ENCODE measurements around the gene NOP9. TPM values are rescaled to one million over a fixed set of nuclear protein-coding genes. Genes with fewer than 3 reads are reported as not detected.

NOP9 gene
- 3.4 and 5.3 TPM in 2 replicates for polyA plus RNA-seq

GRCh38 chr14:24299255-24300191 lies at the start of gene NOP9, which contains the start of gene DHRS1:
Gene NOP9, plus strand, starts transcription at chr14:24299850. Its CDS starts 105 bp downstream, at chr14:24299955.
Gene DHRS1, minus strand, starts transcription at chr14:24299780. Its CDS starts 674 bp downstream, at chr14:24299106.

GRCh38 chr14:24262821-24263733 lies 36.6 kb upstream of the NOP9 start, which contains the start of gene TGM1:
Gene TGM1, minus strand, starts transcription at chr14:24263177. Its CDS starts 825 bp downstream, at chr14:24262352.

GRCh38 chr14:24271134-24271833 lies 28.4 kb upstream of the NOP9 start, which contains the start of gene RABGGTA:
Gene RABGGTA, minus strand, starts transcription at chr14:24271597. Its CDS starts 482 bp downstream, at chr14:24271115.

GRCh38 chr14:24307575-24308341 lies 8.1 kb downstream of the NOP9 start, which contains the start of gene CIDEB:
Gene CIDEB, minus strand, starts transcription at chr14:24307977. Its CDS starts 119 bp downstream, at chr14:24307858.

GRCh38 chr14:24309538-24310264 lies 10.1 kb downstream of the NOP9 start, which contains the start of gene LTB4R2:
Gene LTB4R2, plus strand, starts transcription at chr14:24310140. Its CDS starts 525 bp downstream, at chr14:24310665.

GRCh38 chr14:24310646-24311604 lies 11.3 kb downstream of the NOP9 start, which contains the start of gene LTB4R:
Gene LTB4R, plus strand, starts transcription at chr14:24311502. Its CDS starts 4,150 bp downstream, at chr14:24315652.

GRCh38 chr14:24334431-24335291 lies 35.0 kb downstream of the NOP9 start, which contains the start of gene ADCY4:
Gene ADCY4, minus strand, starts transcription at chr14:24335071. Its CDS starts 419 bp downstream, at chr14:24334652.

GRCh38 chr14:24339284-24340151 lies 39.9 kb downstream of the NOP9 start, which contains the start of gene RIPK3:
Gene RIPK3, minus strand, starts transcription at chr14:24339991. Its CDS starts 165 bp downstream, at chr14:24339826.

Other genes with a start within 250 kb of the NOP9 start
- gene CARMIL3, start 247.8 kb upstream of the NOP9 start, polyA plus RNA-seq: 0.52 and 1.0 TPM in 2 replicates
- 30.4 and 42.2 TPM in 2 replicates for gene CPNE6, start 228.3 kb upstream of the NOP9 start, polyA plus RNA-seq
- gene PCK2, start 205.5 kb upstream of the NOP9 start, polyA plus RNA-seq: 1.2 TPM in 1 of 2 replicates, not detected in the other
- gene DCAF11, start 185.1 kb upstream of the NOP9 start, polyA plus RNA-seq: 9.2 and 10.2 TPM in 2 replicates
- gene NRL, start 184.9 kb upstream of the NOP9 start, polyA plus RNA-seq: 0.27 TPM in 1 of 2 replicates, not detected in the other
- gene FITM1, start 169.2 kb upstream of the NOP9 start, polyA plus RNA-seq: not detected in 2 replicates
- gene PSME1, start 163.7 kb upstream of the NOP9 start, polyA plus RNA-seq: 104 and 112 TPM in 2 replicates
- gene EMC9, start 158.3 kb upstream of the NOP9 start, polyA plus RNA-seq: 21.2 and 22.7 TPM in 2 replicates
- 117 and 133 TPM in 2 replicates for gene PSME2, start 153.2 kb upstream of the NOP9 start, polyA plus RNA-seq
- 15.5 and 28.7 TPM in 2 replicates for gene RNF31, start 152.4 kb upstream of the NOP9 start, polyA plus RNA-seq
- 5.3 and 7.2 TPM in 2 replicates for gene IRF9, start 138.6 kb upstream of the NOP9 start, polyA plus RNA-seq
- gene REC8, start 127.8 kb upstream of the NOP9 start, polyA plus RNA-seq: 6.9 and 12.6 TPM in 2 replicates
- 11.9 and 14.7 TPM in 2 replicates for gene IPO4, start 111.0 kb upstream of the NOP9 start, polyA plus RNA-seq
- 16.9 and 18.7 TPM in 2 replicates for gene TM9SF1, start 104.4 kb upstream of the NOP9 start, polyA plus RNA-seq
- not detected in 2 replicates for gene TSSK4, start 94.2 kb upstream of the NOP9 start, polyA plus RNA-seq
- gene CHMP4A, start 86.4 kb upstream of the NOP9 start, polyA plus RNA-seq: 36.2 and 56.5 TPM in 2 replicates
- gene MDP1, start 83.8 kb upstream of the NOP9 start, polyA plus RNA-seq: 35.8 and 55.7 TPM in 2 replicates
- gene NEDD8, start 67.5 kb upstream of the NOP9 start, polyA plus RNA-seq: 1,309 and 1,370 TPM in 2 replicates
- gene GMPR2, start 66.9 kb upstream of the NOP9 start, polyA plus RNA-seq: 57.3 and 98.9 TPM in 2 replicates
- gene TINF2, start 57.2 kb upstream of the NOP9 start, polyA plus RNA-seq: 21.3 and 23.5 TPM in 2 replicates
- gene TGM1, start 36.7 kb upstream of the NOP9 start, polyA plus RNA-seq: not detected in 2 replicates
- gene RABGGTA, start 28.3 kb upstream of the NOP9 start, polyA plus RNA-seq: 13.6 and 17.3 TPM in 2 replicates
- gene DHRS1, start 70 bp upstream of the NOP9 start, polyA plus RNA-seq: 7.7 and 15.5 TPM in 2 replicates
- 3.6 TPM in 1 of 2 replicates, not detected in the other for gene CIDEB, start 8.1 kb downstream of the NOP9 start, polyA plus RNA-seq
- 0.86 TPM in 1 of 2 replicates, not detected in the other for gene LTB4R2, start 10.3 kb downstream of the NOP9 start, polyA plus RNA-seq
- gene LTB4R, start 11.7 kb downstream of the NOP9 start, polyA plus RNA-seq: 0.79 and 1.8 TPM in 2 replicates
- gene ADCY4, start 35.2 kb downstream of the NOP9 start, polyA plus RNA-seq: 0.99 TPM in 1 of 2 replicates, not detected in the other
- gene RIPK3, start 40.1 kb downstream of the NOP9 start, polyA plus RNA-seq: not detected in 2 replicates
- gene NFATC4, start 68.3 kb downstream of the NOP9 start, polyA plus RNA-seq: 0.81 and 6.9 TPM in 2 replicates
- gene NYNRIN, start 99.2 kb downstream of the NOP9 start, polyA plus RNA-seq: 0.05 and 0.87 TPM in 2 replicates
- 2.9 and 5.2 TPM in 2 replicates for gene CBLN3, start 129.8 kb downstream of the NOP9 start, polyA plus RNA-seq
- gene KHNYN, start 130.1 kb downstream of the NOP9 start, polyA plus RNA-seq: 0.28 and 0.52 TPM in 2 replicates
- gene SDR39U1, start 142.9 kb downstream of the NOP9 start, polyA plus RNA-seq: 100 and 109 TPM in 2 replicates
- not detected in 2 replicates for gene CMA1, start 208.4 kb downstream of the NOP9 start, polyA plus RNA-seq